HG03565 (cell line): ENCODE measurements around the gene RPUSD4.
"Not testable (repeated sequence)": the region's sequence is repeated elsewhere in the genome, so short reads cannot be mapped to it uniquely, and the experiment has no call there.

Experiments
- ATAC-seq: cut with Tn5 transposase; IDR thresholded peaks from one replicate; pipeline ENCODE4 v1.9.1; 2021; ENCODE audit warnings: mild to moderate bottlenecking, moderate library complexity; ENCODE audit not compliant: unreplicated experiment

Gene RPUSD4

GRCh38 chr11:126211236-126212088, at the start of gene RPUSD4, which contains the start of gene FAM118B:
Gene RPUSD4, minus strand, starts transcription at chr11:126211650. Its CDS starts 12 bp downstream, at chr11:126211638.
Gene FAM118B, plus strand, starts transcription at chr11:126211782. Its CDS starts 23,220 bp downstream, at chr11:126235002.
- ATAC-seq: peak; percentile 88

GRCh38 chr11:126257764-126258163, 46.3 kb upstream of the RPUSD4 start:
- ATAC-seq: no peak

GRCh38 chr11:126257144-126257543, 45.7 kb upstream of the RPUSD4 start:
- ATAC-seq: no peak

GRCh38 chr11:126256216-126256615, 44.8 kb upstream of the RPUSD4 start:
- no peak for ATAC-seq

- not testable (repeated sequence) for ATAC-seq
Measured at GRCh38 chr11:126255507-126255906, 44.1 kb upstream of the RPUSD4 start.

- no peak for ATAC-seq
Measured at GRCh38 chr11:126254819-126255218, 43.4 kb upstream of the RPUSD4 start.

- ATAC-seq: no peak
Measured at GRCh38 chr11:126253265-126253664, 41.8 kb upstream of the RPUSD4 start.

- ATAC-seq: no peak
Measured at GRCh38 chr11:126246636-126247035, 35.2 kb upstream of the RPUSD4 start.

- ATAC-seq: no peak
Measured at GRCh38 chr11:126233391-126233790, 21.9 kb upstream of the RPUSD4 start.

GRCh38 chr11:126232683-126233082, 21.2 kb upstream of the RPUSD4 start:
- ATAC-seq: no peak

GRCh38 chr11:126231725-126232459, 20.4 kb upstream of the RPUSD4 start:
- ATAC-seq: no peak

GRCh38 chr11:126229858-126230540, 18.5 kb upstream of the RPUSD4 start:
- no peak for ATAC-seq

- ATAC-seq: no peak
Measured at GRCh38 chr11:126226334-126227084, 15.1 kb upstream of the RPUSD4 start.

GRCh38 chr11:126225295-126225665, 13.8 kb upstream of the RPUSD4 start:
- ATAC-seq: no peak

GRCh38 chr11:126224647-126225294, 13.3 kb upstream of the RPUSD4 start:
- no peak for ATAC-seq

GRCh38 chr11:126219547-126219946, 8.1 kb upstream of the RPUSD4 start:
- no peak for ATAC-seq

- no peak for ATAC-seq
Measured at GRCh38 chr11:126217491-126217890, 6.0 kb upstream of the RPUSD4 start.

GRCh38 chr11:126216526-126217305, 5.3 kb upstream of the RPUSD4 start:
- no peak for ATAC-seq

GRCh38 chr11:126214841-126215240, 3.4 kb upstream of the RPUSD4 start:
- ATAC-seq: no peak
